Uterus (tissue), 2 donors: ENCODE results near the gene CSGALNACT2.

Experiments
- POLR2A ChIP-seq, 2 donors: fragments of 450-650 bp; IDR thresholded peaks; one replicate each; pipeline ENCODE4 v1.6.1; 2016; ENCODE audit warnings: antibody characterized with exemption in 2 of 2, mild to moderate bottlenecking in 1 of 2, moderate library complexity in 1 of 2
- TF ChIP-seq, protein P1 (sequence below), 4 experiments: fragments of 200-600 bp in 2 of 4; fragments of 450-650 bp in 2 of 4; sonication (generic) in 2 of 4; IDR thresholded peaks; one replicate each; pipeline ENCODE4 v1.5.1; 2016 to 2019; ENCODE audit warnings: antibody characterized with exemption in 4 of 4, mild to moderate bottlenecking in 2 of 4, moderate library complexity in 1 of 4

DNA sequence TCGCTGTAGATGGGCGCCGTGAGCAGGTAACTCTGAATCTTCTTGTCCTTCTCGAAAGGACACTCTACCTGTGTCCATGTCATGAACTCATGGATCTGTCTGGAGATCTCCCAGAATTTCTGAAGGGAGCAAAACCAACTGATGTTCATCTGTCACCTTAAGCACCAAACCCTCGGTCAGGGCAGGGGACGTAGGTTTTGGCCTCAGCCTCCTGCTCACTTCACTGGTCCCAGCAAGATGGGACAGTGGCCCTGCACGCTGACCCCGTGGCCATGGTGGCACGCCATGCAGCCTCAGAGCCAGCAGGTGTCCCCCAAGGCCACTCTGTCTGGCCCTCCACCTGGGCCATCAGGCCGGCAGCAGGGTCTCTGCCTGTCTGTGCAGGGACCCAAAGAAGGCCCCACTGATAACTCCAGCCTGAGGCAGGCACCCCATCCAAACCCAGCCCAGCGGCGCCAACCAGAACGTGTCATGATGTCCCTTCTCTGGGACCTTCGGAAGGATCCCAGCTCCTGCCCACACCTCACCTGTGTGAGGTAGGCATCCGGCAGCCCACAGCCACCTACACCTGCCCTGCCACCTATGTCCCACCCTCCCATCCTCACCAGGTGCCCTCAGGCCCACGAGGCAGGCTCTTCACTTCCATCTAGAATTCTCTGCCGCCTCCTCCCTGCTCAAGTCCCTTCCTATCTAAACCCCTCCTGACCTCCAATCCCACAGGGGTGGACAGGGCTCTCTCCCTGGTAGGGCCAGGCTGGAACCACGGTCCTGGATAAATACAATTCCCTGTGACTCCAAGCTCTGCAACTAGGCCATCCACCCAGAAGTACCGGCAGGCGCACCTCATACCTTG lies 59.0 kb downstream of the CSGALNACT2 start:
- TF ChIP-seq POLR2A (IDR thresholded peaks at IDR 0.05): no peak
- TF ChIP-seq, protein P1, sequence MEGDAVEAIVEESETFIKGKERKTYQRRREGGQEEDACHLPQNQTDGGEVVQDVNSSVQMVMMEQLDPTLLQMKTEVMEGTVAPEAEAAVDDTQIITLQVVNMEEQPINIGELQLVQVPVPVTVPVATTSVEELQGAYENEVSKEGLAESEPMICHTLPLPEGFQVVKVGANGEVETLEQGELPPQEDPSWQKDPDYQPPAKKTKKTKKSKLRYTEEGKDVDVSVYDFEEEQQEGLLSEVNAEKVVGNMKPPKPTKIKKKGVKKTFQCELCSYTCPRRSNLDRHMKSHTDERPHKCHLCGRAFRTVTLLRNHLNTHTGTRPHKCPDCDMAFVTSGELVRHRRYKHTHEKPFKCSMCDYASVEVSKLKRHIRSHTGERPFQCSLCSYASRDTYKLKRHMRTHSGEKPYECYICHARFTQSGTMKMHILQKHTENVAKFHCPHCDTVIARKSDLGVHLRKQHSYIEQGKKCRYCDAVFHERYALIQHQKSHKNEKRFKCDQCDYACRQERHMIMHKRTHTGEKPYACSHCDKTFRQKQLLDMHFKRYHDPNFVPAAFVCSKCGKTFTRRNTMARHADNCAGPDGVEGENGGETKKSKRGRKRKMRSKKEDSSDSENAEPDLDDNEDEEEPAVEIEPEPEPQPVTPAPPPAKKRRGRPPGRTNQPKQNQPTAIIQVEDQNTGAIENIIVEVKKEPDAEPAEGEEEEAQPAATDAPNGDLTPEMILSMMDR (IDR thresholded peaks at IDR 0.05): no peak
